GM23248 (cell line): Measurements from ENCODE around the gene PNPLA1. TPM values are rescaled to one million over a fixed set of nuclear protein-coding genes. Genes with fewer than 3 reads are reported as not detected.

ENCODE experiments used
- DNase-seq: peaks from one replicate; pipeline ENCODE4 v3.0.0-alpha.2; 2015
- H2AFZ ChIP-seq: fragments of 200-600 bp; sonication (generic); 2 replicates; pipeline ENCODE4 v1.6.1; 2016; ENCODE audit warnings: antibody characterized with exemption
- H3F3A ChIP-seq: fragments of 200-600 bp; sonication (generic); 2 replicates; pipeline ENCODE4 v1.6.1; 2016; ENCODE audit warnings: mild to moderate bottlenecking, antibody characterized with exemption, mixed run types; ENCODE audit not compliant: insufficient read depth
- H3K27ac ChIP-seq: fragments of 200-600 bp; sonication (generic); 2 replicates; pipeline ENCODE4 v1.5.1; 2016; ENCODE audit warnings: mild to moderate bottlenecking
- H3K27me3 ChIP-seq: fragments of 200-600 bp; sonication (generic); replicated peaks from 2 replicates; pipeline ENCODE4 v1.6.1; 2016; ENCODE audit warnings: mild to moderate bottlenecking; ENCODE audit not compliant: insufficient read depth
- H3K36me3 ChIP-seq: fragments of 200-600 bp; sonication (generic); 2 replicates; pipeline ENCODE4 v1.6.1; 2016; ENCODE audit warnings: low read depth, mild to moderate bottlenecking
- H3K4me1 ChIP-seq: fragments of 200-600 bp; sonication (generic); 2 replicates; pipeline ENCODE4 v1.6.1; 2016; ENCODE audit warnings: mild to moderate bottlenecking; ENCODE audit not compliant: insufficient read depth
- H3K4me2 ChIP-seq: fragments of 200-600 bp; sonication (generic); one replicate; pipeline ENCODE4 v1.6.1; 2016; ENCODE audit warnings: mild to moderate bottlenecking; ENCODE audit not compliant: unreplicated experiment
- H3K4me3 ChIP-seq: fragments of 200-600 bp; sonication (generic); 2 replicates; pipeline ENCODE4 v1.5.1; 2016; ENCODE audit warnings: mild to moderate bottlenecking
- H3K79me2 ChIP-seq: fragments of 200-600 bp; sonication (generic); 2 replicates; pipeline ENCODE4 v1.6.1; 2016; ENCODE audit warnings: mild to moderate bottlenecking; ENCODE audit not compliant: insufficient read depth
- H3K9ac ChIP-seq: fragments of 200-600 bp; sonication (generic); 2 replicates; pipeline ENCODE4 v1.6.1; 2016; ENCODE audit warnings: mild to moderate bottlenecking
- H3K9me2 ChIP-seq: fragments of 200-600 bp; sonication (generic); 2 replicates; pipeline ENCODE4 v1.6.1; 2016; ENCODE audit warnings: mixed run types, mild to moderate bottlenecking, moderate library complexity; ENCODE audit not compliant: insufficient read depth
- H3K9me3 ChIP-seq: fragments of 200-600 bp; sonication (generic); one replicate; pipeline ENCODE4 v1.6.1; 2017; ENCODE audit warnings: low read depth
- H4K20me1 ChIP-seq: fragments of 200-600 bp; sonication (generic); 2 replicates; pipeline ENCODE4 v1.6.0; 2016; ENCODE audit not compliant: insufficient read depth
- EZH2 ChIP-seq: fragments of 200-600 bp; sonication (generic); IDR thresholded peaks from 2 replicates; pipeline ENCODE4 v1.6.1; 2018; ENCODE audit warnings: antibody characterized with exemption, mild to moderate bottlenecking; ENCODE audit not compliant: insufficient read depth, poor library complexity, severe bottlenecking
- EZH2phosphoT487 ChIP-seq: fragments of 200-600 bp; sonication (generic); IDR thresholded peaks from 2 replicates; pipeline ENCODE4 v1.6.1; 2018; ENCODE audit warnings: antibody characterized with exemption, moderate library complexity, mild to moderate bottlenecking, low read depth; ENCODE audit not compliant: insufficient read depth
- WGBS, 2 experiments: methylation state at CpG; one replicate each; pipeline ENCODE4 v1.1.6; 2015 to 2017; ENCODE audit warnings: low lambda C conversion rate in 2 of 2, low coverage in 1 of 2; ENCODE audit errors: missing lambda C conversion rate in 2 of 2; 5-methylcytosine and 5-hydroxymethylcytosine counted together
- in situ Hi-C: fragments of 300-500 bp; cut with MboI; formaldehyde crosslinking; loops from 2 replicates; pipeline ENCODE4 v1.15.0; 2020
- polyA plus RNA-seq: library from polyadenylated mRNA; unstranded; fragments of >200 nt; fragmentation: Nextera tagmentation; extraction: Ambion mirVana; gene quantifications from 2 replicates; pipeline ENCODE4 v1.2.1, GENCODE V29; 2016
- total RNA-seq: library from RNA; depleted of rRNA; stranded (reverse); fragments of >200 nt; shearing (Covaris generic); gene quantifications from 2 replicates; pipeline ENCODE4 v1.2.3, GENCODE V29; 2014

PNPLA1 gene
- total and polyA plus RNA-seq, 2 experiments from 2014 or later: not detected

DNA sequence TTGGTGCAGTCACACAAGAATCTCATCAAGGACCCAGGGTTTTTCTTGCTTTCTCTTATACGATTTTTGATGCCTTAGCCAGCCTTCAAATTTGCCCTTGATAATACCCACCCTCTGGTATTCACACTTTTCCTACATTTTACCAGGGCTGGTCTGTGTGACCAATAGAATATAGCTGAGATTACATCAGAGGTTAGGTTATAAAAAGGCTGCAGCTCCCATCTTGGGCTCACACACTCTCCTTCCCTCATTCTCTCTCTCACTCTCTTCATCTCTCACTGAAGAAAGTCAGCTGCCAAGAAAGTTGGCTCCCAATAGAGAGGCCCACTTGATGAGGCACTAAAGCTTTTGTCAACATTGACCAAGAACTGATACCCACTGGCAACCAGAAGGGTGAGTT is 4.1 kb upstream of the PNPLA1 start:
- TF ChIP-seq EZH2: no peak
- DNase-seq: no peak
- Histone ChIP-seq H3K4me1 (no peaks in the 10 kb centered on the region), H3K79me2 (no peaks in the 10 kb centered on the region), H3K9me2 (no peaks in the 10 kb centered on the region), H3K9ac (no peak overlapping the region), H2AFZ (no peak overlapping the region), H3K27me3 (peaks cover 5% of the 10 kb centered on the region; the same call in 1 of the 2 replicates), H3K4me2 (no peak overlapping the region), H3F3A (no peaks in the 10 kb centered on the region), H4K20me1 (no peaks in the 10 kb centered on the region), H3K4me3 (no peak overlapping the region), H3K9me3 (no peaks in the 10 kb centered on the region), H3K36me3 (no peaks in the 10 kb centered on the region), H3K27ac (no peak overlapping the region)
- in situ Hi-C loops: no loop called here
- WGBS, 2 experiments: 75 to 87% methylated on average over 1 of the region's 1 CpG

DNA sequence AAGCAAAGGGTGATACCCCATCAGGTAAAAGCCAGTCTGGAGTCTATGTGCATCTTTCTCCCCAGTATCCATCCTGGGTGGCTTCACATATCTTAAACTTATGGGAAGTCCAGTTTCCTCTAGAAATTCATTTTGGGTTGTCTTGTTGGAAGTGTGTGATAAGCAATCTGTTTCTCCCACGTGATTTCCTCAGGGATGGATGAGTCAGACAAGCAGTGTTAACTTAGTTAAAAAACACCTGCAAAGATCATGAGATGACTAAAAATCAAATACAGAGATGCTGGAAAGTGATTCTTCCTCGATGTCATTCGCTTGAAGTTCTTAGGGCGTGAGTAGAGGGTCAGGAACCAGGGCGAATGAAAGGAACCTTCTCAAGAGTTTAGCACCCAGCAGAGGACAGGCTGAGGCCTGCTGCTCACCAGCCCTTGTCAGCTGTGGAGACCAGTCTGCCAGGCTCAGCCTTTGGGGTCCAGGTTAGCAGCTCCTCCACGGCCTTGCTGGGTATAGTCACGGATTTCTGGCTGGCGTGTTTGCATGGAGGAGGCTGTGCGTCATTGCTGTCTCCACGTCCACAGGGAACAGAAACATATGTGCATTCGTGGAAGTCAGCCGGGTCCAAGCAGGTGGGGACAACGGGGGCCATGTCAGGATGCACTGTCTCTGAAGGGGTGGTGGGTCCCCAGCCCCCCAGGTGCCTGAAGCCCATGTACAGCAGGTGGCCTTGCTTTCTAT is 2.8 kb upstream of the PNPLA1 start:
- H3K9me3 ChIP-seq: no peaks in the 10 kb centered on the region
- no peak overlapping the region for H3K9ac ChIP-seq
- peaks cover 15% of the 10 kb centered on the region; the same call in 1 of the 2 replicates for H3K27me3 ChIP-seq
- H3K36me3 ChIP-seq: no peaks in the 10 kb centered on the region
- H3K4me3 ChIP-seq: no peak overlapping the region
- no peaks in the 10 kb centered on the region for H3K79me2 ChIP-seq
- no peak for DNase-seq
- H3K27ac ChIP-seq: no peak overlapping the region
- in situ Hi-C loops: no loop called here
- no peak for TF ChIP-seq EZH2
- no peak for TF ChIP-seq EZH2phosphoT487
- no peaks in the 10 kb centered on the region for H3F3A ChIP-seq
- H3K4me2 ChIP-seq: no peak overlapping the region
- no peaks in the 10 kb centered on the region for H4K20me1 ChIP-seq
- WGBS, 2 experiments: 90 to 95% methylated on average over 11 to 13 of the region's 13 CpGs
- no peaks in the 10 kb centered on the region for H3K9me2 ChIP-seq
- H2AFZ ChIP-seq: no peak overlapping the region
- H3K4me1 ChIP-seq: no peaks in the 10 kb centered on the region

DNA sequence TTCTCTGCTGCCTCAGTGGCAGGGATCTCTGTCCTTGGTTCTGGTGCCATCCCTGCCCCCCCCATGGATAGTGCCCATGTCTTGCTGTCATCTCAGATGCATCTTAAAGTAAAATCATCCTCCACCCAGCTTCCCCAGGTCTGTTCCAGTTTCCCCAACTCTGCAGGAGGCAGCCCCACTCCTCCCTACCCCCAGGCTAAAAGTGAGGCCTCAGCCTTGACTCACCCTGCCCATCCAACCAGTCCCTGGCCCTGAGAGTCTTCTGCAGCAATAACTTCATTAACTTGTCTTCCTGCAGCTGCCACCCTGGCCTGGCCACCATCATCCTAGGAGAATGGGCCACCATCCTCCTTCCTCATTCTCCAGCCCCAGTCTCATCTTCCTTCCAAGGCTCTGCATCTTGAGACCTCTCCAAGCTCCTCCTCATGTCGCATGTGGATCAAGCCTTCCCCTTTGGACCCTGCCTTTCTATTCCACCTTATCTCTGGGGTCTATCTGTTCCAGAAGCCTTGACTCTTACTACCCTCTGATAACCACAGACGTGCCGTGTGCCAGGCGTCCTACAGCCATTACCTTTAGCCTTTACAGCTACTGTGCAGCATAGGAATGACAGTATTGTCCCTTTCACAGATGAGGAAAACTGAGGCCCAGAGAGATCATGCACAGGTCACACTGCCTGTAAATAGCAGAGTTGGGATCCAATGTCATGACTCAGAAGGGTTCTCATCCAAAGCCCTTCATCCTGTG is 2.0 kb upstream of the PNPLA1 start:
- Histone ChIP-seq H3K79me2 (no peaks in the 10 kb centered on the region), H3K9ac (no peak overlapping the region), H3K36me3 (no peaks in the 10 kb centered on the region), H3K27ac (no peak overlapping the region), H2AFZ (no peak overlapping the region), H3K4me3 (no peak overlapping the region), H3K4me1 (no peaks in the 10 kb centered on the region), H3K9me2 (no peaks in the 10 kb centered on the region), H3F3A (no peaks in the 10 kb centered on the region), H4K20me1 (no peaks in the 10 kb centered on the region), H3K9me3 (no peaks in the 10 kb centered on the region), H3K4me2 (no peak overlapping the region), H3K27me3 (peaks cover 10% of the 10 kb centered on the region; the same call in 1 of the 2 replicates)
- DNase-seq: no peak
- WGBS, 2 experiments: 84 to 88% methylated on average over 4 of the region's 4 CpGs
- TF ChIP-seq EZH2phosphoT487: no peak
- TF ChIP-seq EZH2: no peak
- in situ Hi-C loops: no loop called here

DNA sequence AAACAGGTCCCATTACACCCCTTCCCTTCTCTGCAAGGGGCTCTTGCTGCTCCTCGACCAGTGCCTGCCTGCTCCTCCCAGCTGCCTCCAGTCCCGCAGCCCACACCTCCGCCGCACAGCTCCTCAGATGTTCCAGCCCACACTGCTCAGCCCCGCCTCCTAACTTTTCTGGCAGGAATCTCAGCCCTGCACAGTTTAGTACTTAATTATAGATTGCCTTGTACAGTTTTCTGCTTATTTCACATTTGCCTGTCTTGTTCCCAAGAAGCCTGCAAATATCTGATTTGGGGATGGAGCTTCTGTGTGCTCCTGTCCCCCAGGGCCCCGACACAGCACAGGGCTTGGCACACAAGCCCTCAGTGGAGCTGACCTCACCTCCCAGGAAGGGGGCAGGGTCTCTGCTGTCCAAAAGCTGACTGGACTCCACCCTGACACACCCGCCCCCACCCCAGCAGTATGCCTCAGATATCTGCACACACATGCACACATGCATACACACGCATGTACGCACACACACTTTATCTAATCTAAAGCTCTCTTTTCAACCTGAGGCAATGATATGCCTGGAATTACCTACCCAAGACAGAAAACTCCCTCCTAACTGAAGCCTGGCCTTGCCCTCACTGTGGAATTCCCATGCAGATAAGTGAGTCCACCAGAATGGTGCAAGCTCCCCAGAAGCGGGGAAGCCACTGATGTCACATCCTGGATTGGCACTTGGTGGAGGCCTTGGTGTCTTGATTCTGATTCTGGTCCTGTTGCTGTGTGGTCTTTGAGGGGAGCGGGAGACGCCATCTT is 1.2 kb upstream of the PNPLA1 start:
- peak; percentile 45 for DNase-seq
- H3K9me2 ChIP-seq: no peaks in the 10 kb centered on the region
- H3F3A ChIP-seq: no peaks in the 10 kb centered on the region
- H3K9me3 ChIP-seq: no peaks in the 10 kb centered on the region
- H2AFZ ChIP-seq: no peak overlapping the region
- H3K79me2 ChIP-seq: no peaks in the 10 kb centered on the region
- no peak overlapping the region for H3K4me2 ChIP-seq
- WGBS, 2 experiments: 55% methylated on average over 11 to 12 of the region's 12 CpGs
- in situ Hi-C loops: no loop called here
- H3K4me3 ChIP-seq: no peak overlapping the region
- no peaks in the 10 kb centered on the region for H4K20me1 ChIP-seq
- H3K27me3 ChIP-seq: peaks cover 11% of the 10 kb centered on the region
- no peak overlapping the region for H3K27ac ChIP-seq
- H3K36me3 ChIP-seq: no peaks in the 10 kb centered on the region
- no peak for TF ChIP-seq EZH2phosphoT487
- TF ChIP-seq EZH2: no peak
- no peak overlapping the region for H3K9ac ChIP-seq
- no peaks in the 10 kb centered on the region for H3K4me1 ChIP-seq
